Astrocyte (in vitro differentiated cells and primary cell): ENCODE results near the gene BMPR1B. TPM values are rescaled to one million over a fixed set of nuclear protein-coding genes. Genes with fewer than 3 reads are reported as not detected.
"Not testable (repeated sequence)": the region's sequence is repeated elsewhere in the genome, so short reads cannot be mapped to it uniquely, and the experiment has no call there.

Experiments used
- DNase-seq: peaks from one replicate; pipeline ENCODE4 v3.0.0-alpha.2; 2010; ENCODE audit warnings: low read depth
- FAIRE-seq: peaks from 2 replicates; lab custom pipeline; 2011; peaks lifted over from hg19 to GRCh38; lab: Jason Lieb, UNC
- H2AFZ ChIP-seq: 2 replicates; pipeline ENCODE4 v1.6.0; 2012; ENCODE audit warnings: low read depth, low read length, inconsistent platforms
- H3K27ac ChIP-seq: 2 replicates; pipeline ENCODE4 v1.5.1; 2011; ENCODE audit warnings: low read depth, low read length, inconsistent platforms
- H3K27me3 ChIP-seq: 2 replicates; pipeline ENCODE4 v1.6.0; 2011; ENCODE audit warnings: low read length, inconsistent platforms; ENCODE audit not compliant: insufficient read depth
- H3K36me3 ChIP-seq: 2 replicates; pipeline ENCODE4 v1.5.1; 2011; ENCODE audit warnings: low read length, inconsistent platforms; ENCODE audit not compliant: insufficient read depth
- H3K4me1 ChIP-seq: 2 replicates; pipeline ENCODE4 v1.5.1; 2011; ENCODE audit warnings: low read length, inconsistent platforms; ENCODE audit not compliant: insufficient read depth
- H3K4me2 ChIP-seq: 2 replicates; pipeline ENCODE4 v1.6.0; 2012; ENCODE audit warnings: low read length, inconsistent platforms
- H3K4me3 ChIP-seq: 2 replicates; pipeline ENCODE4 v1.5.1; 2011; ENCODE audit warnings: low read depth, mild to moderate bottlenecking, low read length, inconsistent platforms; ENCODE audit not compliant: insufficient read depth
- H3K79me2 ChIP-seq: 2 replicates; pipeline ENCODE4 v1.6.0; 2012; ENCODE audit warnings: mild to moderate bottlenecking, low read length, inconsistent platforms; ENCODE audit not compliant: insufficient read depth
- H3K9ac ChIP-seq: 2 replicates; pipeline ENCODE4 v1.6.0; 2012; ENCODE audit warnings: mild to moderate bottlenecking, low read length, inconsistent platforms
- H3K9me3 ChIP-seq: 2 replicates; pipeline ENCODE4 v1.5.1; 2012; ENCODE audit warnings: low read depth, mild to moderate bottlenecking, low read length, inconsistent platforms; ENCODE audit not compliant: insufficient read depth
- H4K20me1 ChIP-seq: 2 replicates; pipeline ENCODE4 v1.6.0; 2012; ENCODE audit warnings: low read length, inconsistent platforms; ENCODE audit not compliant: insufficient read depth
- H3K27ac Mint-ChIP-seq: one replicate; pipeline ENCODE4 v1.8.0; 2021; ENCODE audit warnings: mild to moderate bottlenecking, mixed read lengths; ENCODE audit not compliant: unreplicated experiment
- H3K27me3 Mint-ChIP-seq: one replicate; pipeline ENCODE4 v1.8.0; 2021; ENCODE audit warnings: low read depth, mixed read lengths; ENCODE audit not compliant: unreplicated experiment
- H3K36me3 Mint-ChIP-seq: one replicate; pipeline ENCODE4 v1.8.0; 2021; ENCODE audit warnings: low read depth, mixed read lengths; ENCODE audit not compliant: unreplicated experiment
- H3K4me1 Mint-ChIP-seq: one replicate; pipeline ENCODE4 v1.8.0; 2021; ENCODE audit warnings: low read depth, mixed read lengths; ENCODE audit not compliant: unreplicated experiment
- H3K4me3 Mint-ChIP-seq: one replicate; pipeline ENCODE4 v1.8.0; 2021; ENCODE audit warnings: mild to moderate bottlenecking, moderate library complexity, mixed read lengths; ENCODE audit not compliant: unreplicated experiment
- H3K9me3 Mint-ChIP-seq: one replicate; pipeline ENCODE4 v1.8.0; 2021; ENCODE audit warnings: mild to moderate bottlenecking, mixed read lengths; ENCODE audit not compliant: unreplicated experiment
- CTCF ChIP-seq: IDR thresholded peaks from 2 replicates; pipeline ENCODE4 v1.5.1; 2011; ENCODE audit warnings: low read depth, mild to moderate bottlenecking, inconsistent platforms, low read length, moderate library complexity; ENCODE audit not compliant: insufficient read depth
- EZH2 ChIP-seq: IDR thresholded peaks from 2 replicates; pipeline ENCODE4 v1.6.1; 2012; ENCODE audit warnings: mild to moderate bottlenecking, low read length, inconsistent platforms; ENCODE audit not compliant: insufficient read depth
- total RNA-seq: library from RNA; stranded (reverse); gene quantifications from 2 replicates; pipeline ENCODE4 v1.2.1, GENCODE V29; 2021

BMPR1B gene
- total RNA-seq, 1 donor from 2014 or later = 14.1 TPM

GRCh38 chr4:95167805-95168204, 410.1 kb downstream of the BMPR1B start:
- H3K4me2 ChIP-seq = no peak overlapping the region
- H3K4me3 Mint-ChIP-seq = no peak overlapping the region
- H3K27me3 ChIP-seq = no peaks in the 10 kb centered on the region
- no peaks in the 10 kb centered on the region for H3K79me2 ChIP-seq
- TF ChIP-seq CTCF (no peak), EZH2 (no peak)
- peaks cover 3% of the 10 kb centered on the region for H3K36me3 Mint-ChIP-seq
- H3K9me3 Mint-ChIP-seq = no peaks in the 10 kb centered on the region
- FAIRE-seq = no peak
- no peaks in the 10 kb centered on the region for H3K4me1 ChIP-seq
- H3K27me3 Mint-ChIP-seq = no peaks in the 10 kb centered on the region
- H2AFZ ChIP-seq = no peak overlapping the region
- no peak overlapping the region for H3K27ac Mint-ChIP-seq
- no peak overlapping the region for H3K27ac ChIP-seq
- H3K9me3 ChIP-seq = no peaks in the 10 kb centered on the region
- DNase-seq = no peak
- H3K36me3 ChIP-seq = no peaks in the 10 kb centered on the region
- H3K9ac ChIP-seq = no peak overlapping the region
- no peaks in the 10 kb centered on the region for H3K4me1 Mint-ChIP-seq
- H4K20me1 ChIP-seq = no peaks in the 10 kb centered on the region
- no peak overlapping the region for H3K4me3 ChIP-seq

GRCh38 chr4:95170176-95170575, 412.4 kb downstream of the BMPR1B start:
- no peaks in the 10 kb centered on the region for H3K4me1 ChIP-seq
- H3K27me3 ChIP-seq = no peaks in the 10 kb centered on the region
- H2AFZ ChIP-seq = no peak overlapping the region
- no peak overlapping the region for H3K4me2 ChIP-seq
- H3K4me1 Mint-ChIP-seq = no peaks in the 10 kb centered on the region
- DNase-seq = no peak
- H3K36me3 ChIP-seq = no peaks in the 10 kb centered on the region
- H3K9me3 Mint-ChIP-seq = no peaks in the 10 kb centered on the region
- H4K20me1 ChIP-seq = no peaks in the 10 kb centered on the region
- no peak overlapping the region for H3K9ac ChIP-seq
- FAIRE-seq = no peak
- no peak overlapping the region for H3K27ac Mint-ChIP-seq
- TF ChIP-seq EZH2 (no peak), CTCF (no peak)
- no peaks in the 10 kb centered on the region for H3K36me3 Mint-ChIP-seq
- H3K4me3 Mint-ChIP-seq = no peak overlapping the region
- H3K27me3 Mint-ChIP-seq = no peaks in the 10 kb centered on the region
- H3K79me2 ChIP-seq = no peaks in the 10 kb centered on the region
- H3K27ac ChIP-seq = no peak overlapping the region
- no peaks in the 10 kb centered on the region for H3K9me3 ChIP-seq
- no peak overlapping the region for H3K4me3 ChIP-seq

GRCh38 chr4:95171377-95171776, 413.6 kb downstream of the BMPR1B start:
- not testable (repeated sequence) for H4K20me1 ChIP-seq, H3K4me3 ChIP-seq, H3K9me3 Mint-ChIP-seq, FAIRE-seq, H3K4me1 Mint-ChIP-seq, H3K4me2 ChIP-seq, H3K27me3 ChIP-seq, H3K9me3 ChIP-seq, H3K4me3 Mint-ChIP-seq, DNase-seq, H3K27me3 Mint-ChIP-seq, H3K79me2 ChIP-seq, H3K4me1 ChIP-seq, H3K27ac Mint-ChIP-seq, H3K36me3 Mint-ChIP-seq, H3K36me3 ChIP-seq, H3K9ac ChIP-seq, H2AFZ ChIP-seq, H3K27ac ChIP-seq
